Measurements from ENCODE around the gene WIPF2.
"Not testable (repeated sequence)": the region's sequence is repeated elsewhere in the genome, so short reads cannot be mapped to it uniquely, and the experiment has no call there.

WIPF2 gene

GRCh38 chr17:40191237-40192208 lies 27.6 kb upstream of the WIPF2 start:
- peak; percentile 24 to 48 (median 40) for DNase-seq (ENCODE audit: low read depth in 3 of 3, low spot score in 1 of 3)

GRCh38 chr17:40192961-40193360 lies 26.1 kb upstream of the WIPF2 start:
- DNase-seq (ENCODE audit: low read depth in 3 of 3, low spot score in 1 of 3): no peak

GRCh38 chr17:40194821-40195220 lies 24.3 kb upstream of the WIPF2 start:
- no peak for DNase-seq (ENCODE audit: low read depth in 3 of 3, low spot score in 1 of 3)

GRCh38 chr17:40197550-40197949 lies 21.6 kb upstream of the WIPF2 start:
- DNase-seq (ENCODE audit: low read depth in 3 of 3, low spot score in 1 of 3): no peak

- not testable (repeated sequence) for DNase-seq (ENCODE audit: low read depth in 3 of 3, low spot score in 1 of 3)
These were observed 21.1 kb upstream of the WIPF2 start for GRCh38 chr17:40197965-40198456.

GRCh38 chr17:40198576-40198975 lies 20.5 kb upstream of the WIPF2 start:
- DNase-seq (ENCODE audit: low read depth in 3 of 3, low spot score in 1 of 3): no peak

DNA sequence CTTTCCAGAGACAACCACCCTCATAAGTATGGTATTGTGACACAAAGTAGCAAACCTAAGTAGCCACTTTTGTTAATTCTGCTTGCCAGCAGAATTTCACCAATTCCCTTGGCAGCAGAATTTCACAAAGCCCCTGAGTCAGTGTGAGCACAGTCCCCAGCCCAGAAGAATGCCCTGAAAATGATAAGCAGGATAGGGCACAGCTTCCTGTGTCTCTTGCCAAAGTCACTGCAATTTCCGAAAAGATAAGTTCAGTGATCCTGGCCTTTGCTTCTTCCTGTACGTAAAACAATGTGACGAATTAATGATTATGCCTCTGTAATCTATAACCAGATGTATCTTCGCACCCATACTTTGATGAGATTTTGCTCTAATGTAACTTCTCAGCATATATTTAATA lies 16.0 kb upstream of the WIPF2 start:
- DNase-seq (ENCODE audit: low read depth in 3 of 3, low spot score in 1 of 3): no peak

DNA sequence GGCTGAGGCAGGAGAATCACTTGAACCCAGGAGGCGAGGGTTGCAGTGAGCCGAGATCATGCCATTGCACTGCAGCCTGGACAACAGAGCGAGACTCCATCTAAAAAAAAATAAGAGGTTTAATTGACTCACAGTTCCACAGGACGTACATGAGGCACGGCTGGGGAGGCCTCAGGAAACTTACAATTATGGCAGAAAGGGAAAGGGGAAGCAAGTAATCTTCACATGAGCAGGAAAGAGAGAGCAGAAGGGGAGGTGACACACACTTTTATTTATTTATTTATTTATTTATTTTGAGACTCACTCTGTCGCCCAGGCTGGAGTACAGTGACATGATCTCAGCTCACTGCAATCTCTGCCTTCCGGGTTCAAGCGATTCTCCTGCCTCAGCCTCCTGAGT lies 12.9 kb upstream of the WIPF2 start:
- not testable (repeated sequence) for DNase-seq (ENCODE audit: low read depth in 3 of 3, low spot score in 1 of 3)

DNA sequence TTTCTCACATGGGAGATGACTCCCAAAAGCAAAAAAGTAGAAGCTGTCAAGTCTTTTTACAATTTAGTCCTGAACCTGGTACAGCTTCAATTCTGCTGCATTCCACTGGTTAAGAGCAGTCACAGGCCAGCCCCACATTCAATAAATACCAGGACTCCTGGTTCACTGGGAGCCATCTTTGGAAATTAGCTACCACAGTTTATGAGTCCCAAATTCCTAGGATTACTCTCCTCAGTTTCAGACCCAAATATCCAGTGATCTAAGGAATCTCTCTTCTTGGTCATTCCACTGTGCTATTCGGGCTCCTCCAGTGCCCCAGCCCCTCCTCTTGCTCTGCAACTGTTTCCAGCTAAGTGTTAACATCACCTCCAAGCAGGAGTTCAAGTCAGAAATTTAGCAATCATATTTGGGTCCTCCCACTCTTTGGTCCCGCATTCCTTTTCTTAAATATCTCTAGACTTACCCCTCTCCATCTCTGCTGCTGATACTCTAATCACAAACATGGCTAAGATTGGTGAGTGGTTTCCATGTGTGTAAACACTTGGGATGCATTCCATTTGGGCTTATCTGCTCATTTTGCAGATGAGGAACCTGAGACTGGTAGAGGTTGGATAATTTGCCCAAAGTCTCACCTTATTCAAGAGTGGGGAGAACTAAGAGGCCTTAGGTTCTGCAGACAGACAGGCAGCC lies 9.6 kb upstream of the WIPF2 start:
- DNase-seq (ENCODE audit: low read depth in 3 of 3, low spot score in 1 of 3): no peak

DNA sequence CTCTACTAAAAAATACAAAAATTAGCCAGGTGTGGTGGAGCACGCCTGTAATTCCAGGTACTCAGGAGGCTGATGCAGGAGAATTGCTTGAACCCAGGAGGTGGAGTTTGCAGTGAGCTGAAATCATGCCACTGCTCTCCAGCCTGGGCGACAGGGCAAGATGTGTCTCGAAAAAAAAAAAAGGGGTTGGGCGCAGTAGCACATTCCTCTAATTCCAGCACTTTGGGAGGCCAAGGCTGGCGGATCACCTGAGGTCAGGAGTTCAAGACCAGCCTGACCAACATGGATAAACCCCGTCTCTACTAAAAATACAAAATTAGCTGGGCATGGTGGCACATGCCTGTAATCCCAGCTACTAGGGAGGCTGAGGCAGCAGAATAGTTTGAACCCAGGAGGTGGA lies 5.2 kb upstream of the WIPF2 start:
- not testable (repeated sequence) for DNase-seq (ENCODE audit: low read depth in 3 of 3, low spot score in 1 of 3)

DNA sequence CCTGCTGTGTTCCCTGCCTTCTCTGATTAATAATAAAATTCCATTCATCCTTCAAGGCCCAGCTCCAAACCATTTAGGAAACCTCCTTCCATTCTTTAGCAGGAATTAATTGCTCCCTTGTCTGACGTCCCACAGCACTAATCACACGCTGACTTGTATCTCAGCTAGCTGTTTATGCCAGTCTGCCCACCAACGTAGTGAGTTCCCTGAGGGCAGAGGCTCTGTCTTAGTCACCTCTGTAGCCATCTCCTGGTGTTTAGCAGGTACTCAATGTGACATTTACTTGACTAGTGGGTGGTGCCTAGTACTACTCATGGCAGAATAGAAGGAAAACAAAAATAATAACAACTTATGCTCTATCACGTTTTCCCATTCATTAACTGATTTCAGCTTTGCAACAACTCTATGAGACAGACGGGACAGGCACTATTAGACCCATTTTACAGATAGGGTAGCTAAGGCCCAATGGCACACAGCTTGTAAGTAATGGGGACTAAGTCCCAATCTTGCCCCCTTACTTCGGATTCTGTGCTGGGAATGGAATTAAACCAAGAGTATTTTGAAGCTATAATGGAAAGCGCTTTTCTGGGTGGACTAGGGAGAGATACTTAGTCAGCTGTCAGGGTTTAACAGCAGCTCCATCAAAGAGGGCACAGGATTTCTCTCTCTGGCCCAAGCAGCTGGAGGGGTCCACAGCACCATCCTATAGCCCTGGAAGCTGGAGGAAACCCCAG lies 931 bp upstream of the WIPF2 start:
- DNase-seq (ENCODE audit: low read depth in 3 of 3, low spot score in 1 of 3): no peak

- DNase-seq (ENCODE audit: low read depth in 3 of 3, low spot score in 1 of 3): peak in 1 of 3 donors; percentile 10
These were observed 662 bp downstream of the WIPF2 start for GRCh38 chr17:40219594-40220338.

GRCh38 chr17:40224718-40225550 lies 5.8 kb downstream of the WIPF2 start:
- no peak for DNase-seq (ENCODE audit: low read depth in 3 of 3, low spot score in 1 of 3)

DNA sequence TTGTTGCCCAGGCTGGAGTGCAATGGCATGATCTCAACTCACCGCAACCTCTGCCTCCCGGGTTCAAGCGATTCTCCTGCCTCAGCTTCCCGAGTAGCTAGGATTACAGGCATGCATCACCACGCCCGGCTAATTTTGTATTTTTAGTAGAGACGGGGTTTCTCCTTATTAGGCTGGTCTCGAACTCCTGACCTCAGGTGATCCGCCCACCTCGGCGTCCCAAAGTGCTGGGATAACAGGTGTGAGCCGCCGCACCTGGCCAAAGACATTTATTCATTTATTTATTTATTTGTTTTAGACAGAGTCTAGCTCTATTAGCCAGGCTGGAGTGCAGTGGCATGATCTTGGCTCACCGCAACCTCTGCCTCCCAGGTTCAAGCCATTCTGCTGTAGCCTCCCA lies 10.0 kb downstream of the WIPF2 start:
- not testable (repeated sequence) for DNase-seq (ENCODE audit: low read depth in 3 of 3, low spot score in 1 of 3)

GRCh38 chr17:40230670-40231069 lies 11.6 kb downstream of the WIPF2 start:
- no peak for DNase-seq (ENCODE audit: low read depth in 3 of 3, low spot score in 1 of 3)

- not testable (repeated sequence) for DNase-seq (ENCODE audit: low read depth in 3 of 3, low spot score in 1 of 3)
These were observed 12.8 kb downstream of the WIPF2 start for GRCh38 chr17:40231928-40232327.

GRCh38 chr17:40241252-40241834 lies 22.2 kb downstream of the WIPF2 start:
- no peak for DNase-seq (ENCODE audit: low read depth in 3 of 3, low spot score in 1 of 3)

GRCh38 chr17:40242774-40243173 lies 23.7 kb downstream of the WIPF2 start:
- DNase-seq (ENCODE audit: low read depth in 3 of 3, low spot score in 1 of 3): no peak

- DNase-seq (ENCODE audit: low read depth in 3 of 3, low spot score in 1 of 3): no peak
These were observed 24.7 kb downstream of the WIPF2 start for GRCh38 chr17:40243761-40244160.
